Endothelial cell of umbilical vein (primary cell): Measurements from ENCODE around the gene SNCG. TPM values are rescaled to one million over a fixed set of nuclear protein-coding genes. Genes with fewer than 3 reads are reported as not detected.

ENCODE experiments used
- BruUV-seq: library from RNA; stranded (reverse); fragments of 400-500 nt; replicated peaks from 2 replicates; lab custom pipeline; 2021; lab: Mats Ljungman, UMichigan
- CTCF ChIA-PET: fragments of 300-600, 350-600 bp; sonication (Branson Sonifier 250); formaldehyde crosslinking; loops from one replicate; lab custom pipeline; 2021; ENCODE audit warnings: antibody characterized with exemption, inconsistent platforms; lab: Charles Lee
- POLR2A ChIA-PET: fragments of 300-600, 350-600 bp; sonication (Branson Sonifier 250); formaldehyde crosslinking; loops from one replicate; lab custom pipeline; 2021; ENCODE audit warnings: antibody characterized with exemption, inconsistent platforms; lab: Charles Lee
- DNase-seq: peaks from one replicate; pipeline ENCODE4 v3.0.0-alpha.2; 2011; ENCODE audit warnings: low read depth, low spot score
- FAIRE-seq: peaks from 2 replicates; lab custom pipeline; 2011; peaks lifted over from hg19 to GRCh38; lab: Jason Lieb, UNC
- H2AFZ ChIP-seq: 2 replicates; pipeline ENCODE4 v1.6.0; 2012; ENCODE audit warnings: low read depth, low read length, control low read depth, inconsistent platforms
- H3K27ac ChIP-seq: 2 replicates; pipeline ENCODE4 v1.5.1; 2011; ENCODE audit warnings: low read depth, mild to moderate bottlenecking, control low read depth, low read length, moderate library complexity; ENCODE audit not compliant: insufficient read depth
- H3K27me3 ChIP-seq, 2 experiments: 2 replicates each; pipeline versions ENCODE4 v1.6.0 to v1.6.1; 2011; ENCODE audit warnings: low read length in 2 of 2, mixed read lengths in 1 of 2; ENCODE audit not compliant: control insufficient read depth in 2 of 2, insufficient read depth in 2 of 2
- H3K36me3 ChIP-seq, 2 experiments: 2 replicates in 1 of 2; 3 replicates in 1 of 2; pipeline ENCODE4 v1.5.1; 2011; ENCODE audit warnings: low read length in 2 of 2, mild to moderate bottlenecking in 1 of 2, moderate library complexity in 1 of 2; ENCODE audit not compliant: control insufficient read depth in 2 of 2, insufficient read depth in 2 of 2; ENCODE audit errors: extremely low read depth in 1 of 2
- H3K4me1 ChIP-seq: 3 replicates; pipeline ENCODE4 v1.5.1; 2011; ENCODE audit warnings: mild to moderate bottlenecking, low read length; ENCODE audit not compliant: control insufficient read depth, insufficient read depth; ENCODE audit errors: extremely low read depth
- H3K4me2 ChIP-seq: 2 replicates; pipeline ENCODE4 v1.6.1; 2011; ENCODE audit warnings: low read length, control low read depth, mixed read lengths; ENCODE audit not compliant: insufficient read depth
- H3K4me3 ChIP-seq, 3 experiments: fragments of 200-600 bp in 1 of 3; sonication (generic), shearing (Covaris generic) in 1 of 3; replicated peaks in 1 of 3; 2 replicates each; pipeline ENCODE4 v1.5.1; 2011 to 2016; ENCODE audit warnings: control low read depth in 3 of 3, low read length in 3 of 3, mild to moderate bottlenecking in 2 of 3, inconsistent platforms in 1 of 3, low read depth in 1 of 3, moderate library complexity in 1 of 3; ENCODE audit not compliant: insufficient read depth in 1 of 3
- H3K79me2 ChIP-seq: 2 replicates; pipeline ENCODE4 v1.6.0; 2012; ENCODE audit warnings: low read length, inconsistent platforms; ENCODE audit not compliant: control insufficient read depth, insufficient read depth
- H3K9ac ChIP-seq: replicated peaks from 2 replicates; pipeline ENCODE3; 2011; ENCODE audit warnings: low read length, control low read depth; ENCODE audit not compliant: insufficient read depth; ENCODE audit errors: extremely low read depth
- H3K9me1 ChIP-seq: replicated peaks from 3 replicates; pipeline ENCODE4 v1.6.0; 2011; ENCODE audit warnings: mild to moderate bottlenecking, low read length; ENCODE audit not compliant: control insufficient read depth, insufficient read depth; ENCODE audit errors: extremely low read depth
- H3K9me3 ChIP-seq: replicated peaks from 2 replicates; pipeline ENCODE4 v1.5.1; 2012; ENCODE audit warnings: low read length, inconsistent platforms; ENCODE audit not compliant: control insufficient read depth, insufficient read depth
- H4K20me1 ChIP-seq: replicated peaks from 2 replicates; pipeline ENCODE3; 2011; ENCODE audit warnings: mild to moderate bottlenecking, low read length; ENCODE audit not compliant: control insufficient read depth, insufficient read depth; ENCODE audit errors: extremely low read depth
- EZH2 ChIP-seq: IDR thresholded peaks from 2 replicates; pipeline ENCODE4 v1.6.1; 2012; ENCODE audit warnings: borderline replicate concordance, low read depth, mild to moderate bottlenecking, moderate library complexity, low read length, inconsistent platforms; ENCODE audit not compliant: severe bottlenecking
- FOS ChIP-seq: IDR thresholded peaks from 2 replicates; pipeline ENCODE4 v1.6.1; 2011; ENCODE audit warnings: mild to moderate bottlenecking, low read length, moderate library complexity, borderline replicate concordance; ENCODE audit not compliant: insufficient read depth
- GATA2 ChIP-seq: IDR thresholded peaks from 2 replicates; pipeline ENCODE4 v1.7.0; 2011; ENCODE audit warnings: low read depth, mild to moderate bottlenecking, moderate library complexity, mixed read lengths, low read length; ENCODE audit not compliant: insufficient read length, insufficient read depth
- JUN ChIP-seq: IDR thresholded peaks from 2 replicates; pipeline ENCODE4 v1.6.1; 2011; ENCODE audit warnings: borderline replicate concordance, low read depth; ENCODE audit not compliant: insufficient read length, insufficient read depth
- MYC ChIP-seq: IDR thresholded peaks from one replicate; pipeline ENCODE4 v1.6.1; 2011; ENCODE audit warnings: mild to moderate bottlenecking, low read depth, low read length
- POLR2A ChIP-seq: IDR thresholded peaks from 2 replicates; pipeline ENCODE4 v1.6.1; 2012; ENCODE audit warnings: low read depth, mild to moderate bottlenecking, control low read depth, low read length
- POLR2AphosphoS5 ChIP-seq: IDR thresholded peaks from 2 replicates; pipeline ENCODE4 v1.6.1; 2012; ENCODE audit warnings: low read depth, mild to moderate bottlenecking, control low read depth, low read length, moderate library complexity; ENCODE audit not compliant: insufficient read depth
- dilution Hi-C: fragments of 300-500 bp; cut with MboI; formaldehyde crosslinking; loops from one replicate; pipeline ENCODE4 v1.15.0; 2019; ENCODE audit warnings: low sequenced_read_pairs; ENCODE audit not compliant: extremely low pct_ligation_motif_present
- intact Hi-C: fragments of 100-400 bp; cut with micrococcal nuclease; formaldehyde crosslinking; loops from one replicate; pipeline ENCODE4 v1.10.0; 2022
- polyA plus RNA-seq, 4 experiments: library from polyadenylated mRNA; depleted of rRNA in 3 of 4; stranded (reverse) in 3 of 4; unstranded in 1 of 4; fragments of >200 nt; gene quantifications; 2 replicates each; pipeline versions ENCODE4 v1.2.1 to v1.2.3, GENCODE V29; 2011 to 2012; ENCODE audit warnings: missing spikeins in 1 of 4
- total RNA-seq: library from RNA; stranded (reverse); gene quantifications from 2 replicates; pipeline ENCODE4 v1.2.3, GENCODE V29; 2021
- TF ChIP-seq, protein P1 (sequence below), 2 donors: IDR thresholded peaks; 1 replicate in 1 of 2; 2 replicates in 1 of 2; pipeline ENCODE4 v1.5.1; 2011; ENCODE audit warnings: low read length in 2 of 2, mild to moderate bottlenecking in 2 of 2, moderate library complexity in 2 of 2, control low read depth in 1 of 2, inconsistent platforms in 1 of 2, low read depth in 1 of 2; ENCODE audit not compliant: insufficient read depth in 1 of 2; ENCODE audit errors: extremely low read depth in 1 of 2
- TF ChIP-seq, protein P2 (sequence below): IDR thresholded peaks from 2 replicates; pipeline ENCODE4 v1.6.1; 2011; ENCODE audit not compliant: insufficient read depth, insufficient read length

SNCG gene
- total and polyA plus RNA-seq, 2 donors (not counting 3 experiments of a cell fraction or from before 2014, with no cell fraction given), result 31.4 to 60.8 TPM

DNA sequence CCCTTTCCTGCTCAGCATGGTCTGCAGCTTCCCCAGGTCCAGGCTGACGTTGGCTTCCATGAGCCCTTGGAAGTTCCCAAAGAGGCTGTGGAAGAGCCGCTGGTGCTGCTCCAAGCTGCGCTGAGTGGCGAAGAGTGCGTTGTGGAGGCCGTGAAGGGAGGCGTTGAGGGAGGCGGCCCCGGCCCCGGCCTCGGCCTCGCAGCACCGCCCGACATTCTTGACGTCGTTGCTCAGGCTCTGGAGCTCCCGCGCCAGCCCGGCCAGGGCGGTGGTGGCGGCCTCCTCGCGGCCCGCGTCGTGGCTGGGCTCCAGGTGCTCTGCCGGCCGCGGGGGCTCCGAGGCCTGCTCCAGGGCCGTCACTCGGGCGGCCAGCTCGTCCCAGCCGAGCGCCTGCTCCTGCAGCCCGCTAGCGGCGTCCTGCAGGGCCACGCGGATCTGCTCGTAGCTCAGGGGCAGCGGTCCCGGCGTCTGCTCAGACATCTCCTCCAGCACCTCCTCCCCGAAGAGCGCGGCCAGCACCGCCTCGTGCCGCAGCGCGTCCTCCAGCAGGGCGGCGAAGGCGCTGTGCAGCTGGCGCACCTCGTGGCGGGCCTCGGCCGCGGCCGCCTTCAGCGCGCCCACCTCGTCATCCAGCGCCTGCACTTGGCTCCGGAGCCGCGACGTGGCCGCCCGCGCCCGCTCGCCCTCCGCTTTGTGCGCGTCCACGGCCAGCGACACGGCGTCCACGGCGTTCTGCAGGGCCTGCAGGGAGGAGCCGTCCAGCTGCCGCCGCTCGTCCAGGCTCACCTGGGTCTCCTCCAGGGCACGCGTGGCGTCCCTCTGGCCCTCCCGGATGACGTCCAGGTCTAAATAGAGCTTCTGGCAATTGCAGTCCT lies 15.7 kb upstream of the SNCG start:
- BruUV-seq, result no TSS peak
- TF ChIP-seq, protein P1, sequence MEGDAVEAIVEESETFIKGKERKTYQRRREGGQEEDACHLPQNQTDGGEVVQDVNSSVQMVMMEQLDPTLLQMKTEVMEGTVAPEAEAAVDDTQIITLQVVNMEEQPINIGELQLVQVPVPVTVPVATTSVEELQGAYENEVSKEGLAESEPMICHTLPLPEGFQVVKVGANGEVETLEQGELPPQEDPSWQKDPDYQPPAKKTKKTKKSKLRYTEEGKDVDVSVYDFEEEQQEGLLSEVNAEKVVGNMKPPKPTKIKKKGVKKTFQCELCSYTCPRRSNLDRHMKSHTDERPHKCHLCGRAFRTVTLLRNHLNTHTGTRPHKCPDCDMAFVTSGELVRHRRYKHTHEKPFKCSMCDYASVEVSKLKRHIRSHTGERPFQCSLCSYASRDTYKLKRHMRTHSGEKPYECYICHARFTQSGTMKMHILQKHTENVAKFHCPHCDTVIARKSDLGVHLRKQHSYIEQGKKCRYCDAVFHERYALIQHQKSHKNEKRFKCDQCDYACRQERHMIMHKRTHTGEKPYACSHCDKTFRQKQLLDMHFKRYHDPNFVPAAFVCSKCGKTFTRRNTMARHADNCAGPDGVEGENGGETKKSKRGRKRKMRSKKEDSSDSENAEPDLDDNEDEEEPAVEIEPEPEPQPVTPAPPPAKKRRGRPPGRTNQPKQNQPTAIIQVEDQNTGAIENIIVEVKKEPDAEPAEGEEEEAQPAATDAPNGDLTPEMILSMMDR (IDR thresholded peaks at IDR 0.05; ENCODE audit: extremely low read depth in 1 of 2, insufficient read depth in 1 of 2, low read depth in 1 of 2, low read length in 2 of 2), result no peak
- TF ChIP-seq MYC (no peak), POLR2A (no peak), JUN (no peak), POLR2AphosphoS5 (no peak), EZH2 (no peak), GATA2 (no peak), FOS (no peak)
- TF ChIP-seq, protein P2, sequence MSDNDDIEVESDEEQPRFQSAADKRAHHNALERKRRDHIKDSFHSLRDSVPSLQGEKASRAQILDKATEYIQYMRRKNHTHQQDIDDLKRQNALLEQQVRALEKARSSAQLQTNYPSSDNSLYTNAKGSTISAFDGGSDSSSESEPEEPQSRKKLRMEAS, result no peak
- Histone ChIP-seq H3K79me2 (peaks cover 37% of the 10 kb centered on the region), H3K9me3 (no peaks in the 10 kb centered on the region), H4K20me1 (no peaks in the 10 kb centered on the region), H3K27ac (no peak overlapping the region), H2AFZ (no peak overlapping the region), H3K4me1 (no peaks in the 10 kb centered on the region), H3K9me1 (no peaks in the 10 kb centered on the region), H3K4me3 (no peak overlapping the region), H3K27me3 (no peaks in the 10 kb centered on the region), H3K4me2 (no peak overlapping the region), H3K9ac (no peak overlapping the region), H3K36me3 (peaks cover 28 to 64% of the 10 kb centered on the region in 2 experiments)
- dilution Hi-C loops, result no loop called here
- CTCF ChIA-PET, result interaction anchor here (11.6 to 12.5 kb wide), 2 partner anchors 14 to 23 kb away, joined by 189 to 325 read pairs; partner anchors contain the start of genes ADIRF, MMRN2 and SNCG
- intact Hi-C loops, result no loop called here
- DNase-seq (no peak), FAIRE-seq (no peak)
- POLR2A ChIA-PET, result interaction anchor here (0.9 kb wide), 1 partner anchor 18 kb away, joined by 4 read pairs; no protein-coding TSS in a partner anchor
